K562 (cell line): ENCODE results near the gene GGTLC2. TPM values are rescaled to one million over a fixed set of nuclear protein-coding genes. Genes with fewer than 3 reads are reported as not detected.

Experiments
- E2F1 ChIP-seq: sonication (generic); formaldehyde crosslinking; IDR thresholded peaks from 2 replicates; pipeline ENCODE4 v1.8.1; 2023; ENCODE audit warnings: mild to moderate bottlenecking, missing genetic modification reagents, moderate library complexity
- HLTF ChIP-seq: fragments of 450-650 bp; IDR thresholded peaks from 2 replicates; pipeline ENCODE4 v1.6.1; 2016
- PRMT5 ChIP-seq: sonication (generic); formaldehyde crosslinking; IDR thresholded peaks from 2 replicates; pipeline ENCODE4 v1.5.0; 2020; ENCODE audit warnings: missing genetic modification reagents
- RAD21 ChIP-seq, 2 experiments: fragments of 250-450 bp in 1 of 2; fragments of 450-650 bp in 1 of 2; sonication (Bioruptor Pico) in 1 of 2; formaldehyde crosslinking in 1 of 2; IDR thresholded peaks in 1 of 2; conservative IDR thresholded peaks in 1 of 2; 2 replicates each; pipeline versions ENCODE4 v1.4.0 to v1.8.0; 2020 to 2022; ENCODE audit warnings: mild to moderate bottlenecking in 2 of 2, moderate library complexity in 1 of 2
- SIN3A ChIP-seq, 2 experiments: fragments of 150-350 bp in 1 of 2; IDR thresholded peaks; 2 replicates each; pipeline ENCODE4 v1.6.1; 2011 to 2016; ENCODE audit warnings: borderline replicate concordance in 2 of 2, low read depth in 2 of 2, low read length in 2 of 2, mild to moderate bottlenecking in 2 of 2, moderate library complexity in 2 of 2; ENCODE audit not compliant: control insufficient read depth in 1 of 2
- ZBTB40 ChIP-seq, 2 experiments: fragments of 450-650 bp in 1 of 2; sonication (generic) in 1 of 2; formaldehyde crosslinking in 1 of 2; IDR thresholded peaks; 2 replicates each; pipeline versions ENCODE4 v1.7.1 to v1.9.0; 2016 to 2022; ENCODE audit warnings: inconsistent platforms in 1 of 2, mild to moderate bottlenecking in 1 of 2, missing genetic modification reagents in 1 of 2
- polyA plus RNA-seq, 8 experiments: library from polyadenylated mRNA; depleted of rRNA in 4 of 8; stranded (reverse) in 5 of 8; unstranded in 3 of 8; fragments of >200 nt; fragmentation: Nextera tagmentation in 2 of 8; fragmentation: Illumina TruSeq in 1 of 8; extraction: Ambion mirVana in 2 of 8; extraction: Trizol in 1 of 8; gene quantifications; 2 replicates each; pipeline versions ENCODE4 v1.2.1 to v1.2.3, GENCODE V29; 2011 to 2014; ENCODE audit warnings: inconsistent platforms in 1 of 8, missing spikeins in 1 of 8
- total RNA-seq, 7 experiments: library from RNA; depleted of rRNA in 6 of 7; stranded (reverse); fragments of >200 nt in 6 of 7; fragmentation: Illumina TruSeq in 2 of 7; extraction: Trizol in 2 of 7; gene quantifications; 2 replicates each; pipeline versions ENCODE4 v1.2.1 to v1.2.3, GENCODE V29; 2011 to 2021; ENCODE audit warnings: low replicate concordance in 1 of 7

Gene GGTLC2
- total and polyA plus RNA-seq, 9 of the 15 experiments (the other 6 are each of a cell fraction or from before 2014, with no cell fraction given): not detected

- 0 out of 2 replicates have a peak, but pooled peaks have one; percentile 44 for TF ChIP-seq E2F1 (CRISPR knock-in tag)
- TF ChIP-seq ZBTB40 (IDR thresholded peaks at IDR 0.05): no peak
- TF ChIP-seq ZBTB40 (CRISPR knock-in tag; IDR thresholded peaks at IDR 0.05): 0 out of 2 replicates have a peak, but pooled peaks have one; percentile 15
- no peak for TF ChIP-seq RAD21 (CRISPR knock-in tag; conservative IDR thresholded peaks at IDR 0.05 in 1 of 2, IDR thresholded peaks at IDR 0.05 in 1 of 2)
- no peak for TF ChIP-seq HLTF
- 0 out of 4 replicates have a peak, but pooled peaks of 1 of the 2 experiments have one; percentile 9 for TF ChIP-seq SIN3A (IDR thresholded peaks at IDR 0.05; ENCODE audit: borderline replicate concordance in 2 of 2, control insufficient read depth in 1 of 2, low read depth in 2 of 2, low read length in 2 of 2)
- 0 out of 2 replicates have a peak, but pooled peaks have one; percentile 70 for TF ChIP-seq PRMT5 (CRISPR knock-in tag)
Observed at GRCh38 chr22:22663861-22664800, 19.7 kb downstream of the GGTLC2 start (continued).
